Ovary (tissue), 3 donors: Measurements from ENCODE around the gene PSMB7.

Experiments used
- EP300 ChIP-seq: sonication (generic); formaldehyde crosslinking; IDR thresholded peaks from one replicate; pipeline ENCODE4 v1.6.1; 2017; ENCODE audit warnings: antibody characterized with exemption
- POLR2A ChIP-seq: fragments of 450-650 bp; IDR thresholded peaks from one replicate; pipeline ENCODE4 v1.6.1; 2017; ENCODE audit warnings: antibody characterized with exemption, mild to moderate bottlenecking, moderate library complexity
- TF ChIP-seq, protein P1 (sequence below), 3 donors: fragments of 450-650 bp in 2 of 3; fragments of 200-600 bp in 1 of 3; IDR thresholded peaks; one replicate each; pipeline versions ENCODE4 v1.5.1 to v1.8.0; 2016 to 2022; ENCODE audit warnings: antibody characterized with exemption in 3 of 3, mild to moderate bottlenecking in 1 of 3
- donor health status: DM: no; HTN: no; CAD: no.

DNA sequence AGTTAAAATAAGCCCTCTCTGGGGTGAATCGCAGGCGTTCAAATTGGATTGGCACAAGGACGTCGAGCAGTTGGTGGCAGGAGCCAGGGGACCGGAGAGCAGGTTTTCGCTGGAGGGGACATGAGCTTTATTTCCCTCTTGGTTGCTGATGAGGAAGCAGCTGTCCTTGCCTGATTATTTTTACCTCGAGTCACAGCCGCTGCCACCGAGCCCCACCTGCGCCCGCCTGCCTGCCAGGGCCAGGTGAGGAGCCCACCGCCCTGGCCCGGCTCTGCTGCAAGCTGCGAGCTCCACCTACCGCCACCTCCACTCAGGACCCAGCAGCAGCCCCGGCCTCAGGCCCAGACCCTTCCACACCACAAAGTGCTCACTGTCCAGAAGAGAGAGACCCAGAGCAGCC is 26.0 kb upstream of the PSMB7 start:
- TF ChIP-seq, protein P1, sequence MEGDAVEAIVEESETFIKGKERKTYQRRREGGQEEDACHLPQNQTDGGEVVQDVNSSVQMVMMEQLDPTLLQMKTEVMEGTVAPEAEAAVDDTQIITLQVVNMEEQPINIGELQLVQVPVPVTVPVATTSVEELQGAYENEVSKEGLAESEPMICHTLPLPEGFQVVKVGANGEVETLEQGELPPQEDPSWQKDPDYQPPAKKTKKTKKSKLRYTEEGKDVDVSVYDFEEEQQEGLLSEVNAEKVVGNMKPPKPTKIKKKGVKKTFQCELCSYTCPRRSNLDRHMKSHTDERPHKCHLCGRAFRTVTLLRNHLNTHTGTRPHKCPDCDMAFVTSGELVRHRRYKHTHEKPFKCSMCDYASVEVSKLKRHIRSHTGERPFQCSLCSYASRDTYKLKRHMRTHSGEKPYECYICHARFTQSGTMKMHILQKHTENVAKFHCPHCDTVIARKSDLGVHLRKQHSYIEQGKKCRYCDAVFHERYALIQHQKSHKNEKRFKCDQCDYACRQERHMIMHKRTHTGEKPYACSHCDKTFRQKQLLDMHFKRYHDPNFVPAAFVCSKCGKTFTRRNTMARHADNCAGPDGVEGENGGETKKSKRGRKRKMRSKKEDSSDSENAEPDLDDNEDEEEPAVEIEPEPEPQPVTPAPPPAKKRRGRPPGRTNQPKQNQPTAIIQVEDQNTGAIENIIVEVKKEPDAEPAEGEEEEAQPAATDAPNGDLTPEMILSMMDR (IDR thresholded peaks at IDR 0.05) = no peak
- TF ChIP-seq EP300 (no peak), POLR2A (no peak)
